NCI-H1092 treated with DMSO at 0.1 percent for 48 hours (cell line): ENCODE data around the gene SCG2.

Experiments
- DNase-seq: peaks from one replicate; lab custom pipeline; 2025; lab: John Stamatoyannopoulos, UW

SCG2 gene

GRCh38 chr2:223576873-223577272 lies 25.3 kb downstream of the SCG2 start:
- no peak for DNase-seq

GRCh38 chr2:223570784-223571183 lies 31.4 kb downstream of the SCG2 start:
- no peak for DNase-seq

GRCh38 chr2:223566396-223566795 lies 35.8 kb downstream of the SCG2 start:
- DNase-seq: no peak

GRCh38 chr2:223563462-223563861 lies 38.7 kb downstream of the SCG2 start:
- peak; percentile 24 for DNase-seq

GRCh38 chr2:223562078-223562477 lies 40.1 kb downstream of the SCG2 start:
- no peak for DNase-seq

- DNase-seq: peak; percentile 80
Observed at GRCh38 chr2:223560749-223561435, 41.3 kb downstream of the SCG2 start.

GRCh38 chr2:223558970-223559369 lies 43.2 kb downstream of the SCG2 start:
- no peak for DNase-seq

- DNase-seq: no peak
Observed at GRCh38 chr2:223554923-223555322, 47.2 kb downstream of the SCG2 start.

GRCh38 chr2:223549215-223549614 lies 52.9 kb downstream of the SCG2 start:
- DNase-seq: peak; percentile 59

GRCh38 chr2:223548194-223548593 lies 54.0 kb downstream of the SCG2 start:
- no peak for DNase-seq
